SK-N-SH (cell line): ENCODE data around the gene FCHO1. TPM values are rescaled to one million over a fixed set of nuclear protein-coding genes. Genes with fewer than 3 reads are reported as not detected.

Experiments used
- CTCF ChIA-PET: fragments of 300-600, 350-600 bp; formaldehyde crosslinking; extraction: SDS; loops from one replicate; lab custom pipeline; 2021; lab: Yijun Ruan, JAX
- POLR2A ChIA-PET: fragments of 350-600 bp; sonication (Branson Sonifier 250); formaldehyde crosslinking; extraction: SDS; loops from one replicate; lab custom pipeline; 2020; ENCODE audit warnings: antibody characterized with exemption, inconsistent platforms; lab: Yijun Ruan, JAX
- DNase-seq: peaks from one replicate; pipeline ENCODE4 v3.0.0; 2012
- H2AFZ ChIP-seq: fragments of 200-600 bp; sonication (generic); 2 replicates; pipeline ENCODE4 v1.8.1; 2016; ENCODE audit warnings: antibody characterized with exemption, mild to moderate bottlenecking, low read depth
- H3F3A ChIP-seq: fragments of 200-600 bp; sonication (generic); replicated peaks from 2 replicates; pipeline ENCODE3; 2016; ENCODE audit warnings: antibody characterized with exemption, mild to moderate bottlenecking; ENCODE audit not compliant: insufficient read depth
- H3K27ac ChIP-seq, 2 experiments: fragments of 200-500 bp in 1 of 2; fragments of 200-600 bp in 1 of 2; sonication (Bioruptor generic) in 1 of 2; sonication (generic), shearing (Covaris generic) in 1 of 2; 2 replicates each; pipeline versions ENCODE4 v1.5.1 to v1.6.1; 2014 to 2016; ENCODE audit warnings: low read depth in 2 of 2, inconsistent platforms in 1 of 2, low read length in 1 of 2, mild to moderate bottlenecking in 1 of 2, mixed read lengths in 1 of 2
- H3K27me3 ChIP-seq: fragments of 200-600 bp; sonication (generic), shearing (Covaris generic); 2 replicates; pipeline ENCODE4 v1.6.1; 2016; ENCODE audit warnings: mixed run types; ENCODE audit not compliant: insufficient read depth
- H3K36me3 ChIP-seq, 2 experiments: fragments of 200-500 bp in 1 of 2; fragments of 200-600 bp in 1 of 2; sonication (Bioruptor generic) in 1 of 2; sonication (generic) in 1 of 2; replicated peaks in 1 of 2; 2 replicates each; pipeline versions ENCODE3 to v1.5.1; 2014 to 2016; ENCODE audit warnings: low read length in 1 of 2, mild to moderate bottlenecking in 1 of 2; ENCODE audit not compliant: insufficient read depth in 2 of 2, control insufficient read depth in 1 of 2
- H3K4me1 ChIP-seq, 2 experiments: fragments of 200-500 bp in 1 of 2; fragments of 200-600 bp in 1 of 2; sonication (Bioruptor generic) in 1 of 2; sonication (generic), shearing (Covaris generic) in 1 of 2; 2 replicates each; pipeline versions ENCODE4 v1.5.1 to v1.6.1; 2014 to 2016; ENCODE audit warnings: low read depth in 1 of 2, low read length in 1 of 2, mixed run types in 1 of 2; ENCODE audit not compliant: insufficient read depth in 2 of 2, control insufficient read depth in 1 of 2
- H3K4me2 ChIP-seq: fragments of 200-600 bp; sonication (generic), shearing (Covaris generic); 2 replicates; pipeline ENCODE4 v1.6.1; 2017; ENCODE audit warnings: mixed run types
- H3K4me3 ChIP-seq, 2 experiments: fragments of 200-500 bp in 1 of 2; fragments of 200-600 bp in 1 of 2; sonication (Bioruptor generic) in 1 of 2; sonication (generic), shearing (Covaris generic) in 1 of 2; 2 replicates each; pipeline versions ENCODE4 v1.5.1 to v1.8.1; 2014 to 2016; ENCODE audit warnings: low read depth in 2 of 2, inconsistent platforms in 1 of 2, low read length in 1 of 2, mild to moderate bottlenecking in 1 of 2, mixed read lengths in 1 of 2, moderate library complexity in 1 of 2
- H3K79me2 ChIP-seq: fragments of 200-600 bp; sonication (generic); 2 replicates; pipeline ENCODE4 v1.8.1; 2017; ENCODE audit warnings: mild to moderate bottlenecking; ENCODE audit not compliant: insufficient read depth
- H3K9ac ChIP-seq: fragments of 200-600 bp; sonication (generic); 2 replicates; pipeline ENCODE4 v1.6.1; 2017; ENCODE audit warnings: mixed run types
- H3K9me2 ChIP-seq: fragments of 200-600 bp; sonication (generic); 2 replicates; pipeline ENCODE4 v1.6.1; 2017; ENCODE audit warnings: mixed run types
- H3K9me3 ChIP-seq: fragments of 200-600 bp; sonication (generic); 2 replicates; pipeline ENCODE4 v1.6.1; 2017; ENCODE audit warnings: mixed run types, mild to moderate bottlenecking, moderate library complexity
- H4K20me1 ChIP-seq: fragments of 200-600 bp; sonication (generic); 2 replicates; pipeline ENCODE4 v1.6.1; 2017; ENCODE audit warnings: mild to moderate bottlenecking, mixed run types; ENCODE audit not compliant: insufficient read depth
- ELF1 ChIP-seq: IDR thresholded peaks from 2 replicates; pipeline ENCODE4 v1.4.0; 2012
- EP300 ChIP-seq, 2 experiments: IDR thresholded peaks; 2 replicates each; pipeline versions ENCODE4 v1.4.0 to v1.6.1; 2012; ENCODE audit warnings: borderline replicate concordance in 1 of 2, low read depth in 1 of 2, low read length in 1 of 2
- FOXM1 ChIP-seq: IDR thresholded peaks from 2 replicates; pipeline ENCODE4 v1.4.0; 2012; ENCODE audit warnings: low read depth, mild to moderate bottlenecking
- GABPA ChIP-seq: IDR thresholded peaks from 2 replicates; pipeline ENCODE4 v1.4.0; 2012; ENCODE audit warnings: low read depth, mild to moderate bottlenecking
- GATA2 ChIP-seq: sonication (generic); formaldehyde crosslinking; IDR thresholded peaks from 2 replicates; pipeline ENCODE4 v1.5.0; 2020; ENCODE audit warnings: mild to moderate bottlenecking, missing genetic modification reagents
- JUND ChIP-seq: IDR thresholded peaks from 2 replicates; pipeline ENCODE4 v1.4.0; 2012
- NRF1 ChIP-seq: IDR thresholded peaks from 2 replicates; pipeline ENCODE4 v1.6.1; 2012; ENCODE audit warnings: low read depth, mild to moderate bottlenecking, low read length
- POLR2AphosphoS5 ChIP-seq: IDR thresholded peaks from 2 replicates; pipeline ENCODE4 v1.6.1; 2012; ENCODE audit warnings: low read depth, low read length
- RFX5 ChIP-seq: IDR thresholded peaks from 2 replicates; pipeline ENCODE4 v1.6.1; 2012; ENCODE audit warnings: mild to moderate bottlenecking, improper control_type of control experiment, low read length
- RXRA ChIP-seq: IDR thresholded peaks from 2 replicates; pipeline ENCODE4 v1.4.0; 2012; ENCODE audit warnings: low read depth, mild to moderate bottlenecking, borderline replicate concordance
- SIN3A ChIP-seq: IDR thresholded peaks from 2 replicates; pipeline ENCODE4 v1.6.1; 2012; ENCODE audit warnings: low read depth, mild to moderate bottlenecking, low read length, moderate library complexity, borderline replicate concordance
- WGBS: methylation state at CpG from one replicate; pipeline ENCODE4 v1.1.6; 2017; ENCODE audit warnings: low lambda C conversion rate; 5-methylcytosine and 5-hydroxymethylcytosine counted together
- polyA plus RNA-seq, 3 experiments: library from polyadenylated mRNA; depleted of rRNA; stranded (reverse); fragments of >200 nt; gene quantifications; 2 replicates each; pipeline ENCODE4 v1.2.3, GENCODE V29; 2012
- TF ChIP-seq, protein P1 (sequence below): IDR thresholded peaks from 2 replicates; pipeline ENCODE4 v1.6.1; 2012; ENCODE audit warnings: mild to moderate bottlenecking, low read depth, low read length, moderate library complexity
- TF ChIP-seq, protein P2 (sequence below): fragments of 150-350 bp; IDR thresholded peaks from 2 replicates; pipeline ENCODE4 v1.6.1; 2016; ENCODE audit warnings: mild to moderate bottlenecking, low read depth, low read length
- TF ChIP-seq, protein P3 (sequence below): fragments of 200-600 bp; sonication (generic); IDR thresholded peaks from 2 replicates; pipeline ENCODE4 v1.6.1; 2017; ENCODE audit warnings: antibody characterized with exemption, mild to moderate bottlenecking, moderate library complexity

FCHO1 gene
- polyA plus RNA-seq, 1 of the 3 experiments (the other 2 are of a cell fraction): 0.71 TPM

DNA sequence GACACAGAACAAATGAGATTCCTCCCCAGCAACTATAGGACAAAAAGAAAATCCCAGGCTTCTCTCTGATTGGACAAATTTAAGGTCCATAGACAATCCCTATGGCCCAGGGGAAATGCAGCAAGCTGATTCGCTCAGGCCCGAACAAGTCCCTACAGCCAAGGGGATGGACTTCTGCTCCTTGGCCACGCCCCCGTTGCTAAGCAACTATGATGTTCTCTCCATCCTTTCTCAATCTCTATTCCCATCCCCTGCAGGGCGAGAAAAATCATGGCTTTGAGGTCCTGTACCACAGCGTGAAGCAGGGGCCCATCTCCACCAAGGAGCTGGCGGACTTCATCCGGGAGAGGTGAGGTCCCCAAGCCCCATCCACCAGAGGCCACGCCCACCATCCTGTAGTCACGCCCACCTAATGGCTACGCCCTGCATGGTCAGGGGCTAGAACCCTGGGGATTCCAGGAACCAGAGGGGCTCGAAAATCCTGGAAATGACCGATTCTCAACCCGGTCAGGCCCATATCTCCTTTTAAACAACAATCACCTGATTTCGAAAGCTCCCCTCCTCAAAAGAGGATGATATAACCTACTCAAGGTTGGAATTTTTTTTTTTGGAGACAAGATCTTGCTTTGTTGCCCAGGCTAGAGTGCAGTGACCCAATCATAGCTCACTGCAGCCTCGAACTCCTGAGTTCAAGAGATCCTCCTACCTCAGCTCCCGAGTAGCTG is 11.4 kb downstream of the FCHO1 start:
- H3F3A ChIP-seq: no peaks in the 10 kb centered on the region
- no peaks in the 10 kb centered on the region; a peak in 1 of 4 replicates for H3K4me1 ChIP-seq
- peak; percentile 87 for DNase-seq
- H3K4me2 ChIP-seq: no peak overlapping the region
- H3K27me3 ChIP-seq: no peaks in the 10 kb centered on the region
- no peaks in the 10 kb centered on the region for H3K36me3 ChIP-seq
- CTCF ChIA-PET: interaction anchor here (0.6 to 4.1 kb wide), 3 partner anchors 12 to 74 kb away, joined by 4 to 21 read pairs (median 10); no protein-coding TSS in a partner anchor
- H3K9me2 ChIP-seq: no peaks in the 10 kb centered on the region
- peak overlapping the region in 1 of 2 experiments; percentile 19; a peak in 1 of 4 replicates for H3K4me3 ChIP-seq
- 46% methylated on average over 14 of the region's 17 CpGs for WGBS
- H3K27ac ChIP-seq: peak overlapping the region in 1 of 2 experiments; percentile 78; a peak in 2 of 4 replicates
- H3K9me3 ChIP-seq: no peaks in the 10 kb centered on the region
- TF ChIP-seq, protein P1, sequence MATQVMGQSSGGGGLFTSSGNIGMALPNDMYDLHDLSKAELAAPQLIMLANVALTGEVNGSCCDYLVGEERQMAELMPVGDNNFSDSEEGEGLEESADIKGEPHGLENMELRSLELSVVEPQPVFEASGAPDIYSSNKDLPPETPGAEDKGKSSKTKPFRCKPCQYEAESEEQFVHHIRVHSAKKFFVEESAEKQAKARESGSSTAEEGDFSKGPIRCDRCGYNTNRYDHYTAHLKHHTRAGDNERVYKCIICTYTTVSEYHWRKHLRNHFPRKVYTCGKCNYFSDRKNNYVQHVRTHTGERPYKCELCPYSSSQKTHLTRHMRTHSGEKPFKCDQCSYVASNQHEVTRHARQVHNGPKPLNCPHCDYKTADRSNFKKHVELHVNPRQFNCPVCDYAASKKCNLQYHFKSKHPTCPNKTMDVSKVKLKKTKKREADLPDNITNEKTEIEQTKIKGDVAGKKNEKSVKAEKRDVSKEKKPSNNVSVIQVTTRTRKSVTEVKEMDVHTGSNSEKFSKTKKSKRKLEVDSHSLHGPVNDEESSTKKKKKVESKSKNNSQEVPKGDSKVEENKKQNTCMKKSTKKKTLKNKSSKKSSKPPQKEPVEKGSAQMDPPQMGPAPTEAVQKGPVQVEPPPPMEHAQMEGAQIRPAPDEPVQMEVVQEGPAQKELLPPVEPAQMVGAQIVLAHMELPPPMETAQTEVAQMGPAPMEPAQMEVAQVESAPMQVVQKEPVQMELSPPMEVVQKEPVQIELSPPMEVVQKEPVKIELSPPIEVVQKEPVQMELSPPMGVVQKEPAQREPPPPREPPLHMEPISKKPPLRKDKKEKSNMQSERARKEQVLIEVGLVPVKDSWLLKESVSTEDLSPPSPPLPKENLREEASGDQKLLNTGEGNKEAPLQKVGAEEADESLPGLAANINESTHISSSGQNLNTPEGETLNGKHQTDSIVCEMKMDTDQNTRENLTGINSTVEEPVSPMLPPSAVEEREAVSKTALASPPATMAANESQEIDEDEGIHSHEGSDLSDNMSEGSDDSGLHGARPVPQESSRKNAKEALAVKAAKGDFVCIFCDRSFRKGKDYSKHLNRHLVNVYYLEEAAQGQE: no peak
- TF ChIP-seq, protein P2, sequence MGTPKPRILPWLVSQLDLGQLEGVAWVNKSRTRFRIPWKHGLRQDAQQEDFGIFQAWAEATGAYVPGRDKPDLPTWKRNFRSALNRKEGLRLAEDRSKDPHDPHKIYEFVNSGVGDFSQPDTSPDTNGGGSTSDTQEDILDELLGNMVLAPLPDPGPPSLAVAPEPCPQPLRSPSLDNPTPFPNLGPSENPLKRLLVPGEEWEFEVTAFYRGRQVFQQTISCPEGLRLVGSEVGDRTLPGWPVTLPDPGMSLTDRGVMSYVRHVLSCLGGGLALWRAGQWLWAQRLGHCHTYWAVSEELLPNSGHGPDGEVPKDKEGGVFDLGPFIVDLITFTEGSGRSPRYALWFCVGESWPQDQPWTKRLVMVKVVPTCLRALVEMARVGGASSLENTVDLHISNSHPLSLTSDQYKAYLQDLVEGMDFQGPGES: peak; percentile 51; the same call in 1 of the 2 replicates
- TF ChIP-seq RFX5 (peak; percentile 91), POLR2AphosphoS5 (no peak)
- POLR2A ChIA-PET: interaction anchor here (0.8 to 1.4 kb wide), 2 partner anchors 15 to 86 kb away, joined by 4 to 5 read pairs; no protein-coding TSS in a partner anchor
- H3K79me2 ChIP-seq: no peaks in the 10 kb centered on the region
- no peak overlapping the region for H2AFZ ChIP-seq
- no peaks in the 10 kb centered on the region for H4K20me1 ChIP-seq
- H3K9ac ChIP-seq: no peak overlapping the region

DNA sequence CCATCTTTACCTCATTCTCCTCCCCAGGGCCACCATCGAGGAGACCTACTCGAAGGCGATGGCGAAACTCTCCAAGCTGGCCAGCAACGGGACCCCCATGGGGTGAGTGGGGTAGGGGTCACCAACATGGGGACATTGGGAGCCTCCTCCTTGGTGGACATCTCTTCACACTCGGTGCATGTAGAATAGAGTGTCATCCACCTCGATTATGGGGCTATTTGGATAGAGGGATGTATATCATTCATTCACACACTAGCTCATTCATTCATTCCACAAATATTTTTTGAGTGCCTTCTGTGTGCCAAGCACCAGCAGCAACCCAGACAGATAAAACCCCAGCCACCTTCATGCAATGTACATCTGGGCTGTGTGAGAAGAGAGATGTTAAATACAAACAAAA is 13.1 kb downstream of the FCHO1 start:
- Histone ChIP-seq H3K4me1 (no peaks in the 10 kb centered on the region; a peak in 1 of 4 replicates), H3K9me2 (no peaks in the 10 kb centered on the region), H3K4me3 (no peak overlapping the region), H3K9me3 (no peaks in the 10 kb centered on the region), H2AFZ (no peak overlapping the region), H3K27me3 (no peaks in the 10 kb centered on the region), H3K36me3 (no peaks in the 10 kb centered on the region), H3F3A (no peaks in the 10 kb centered on the region), H3K27ac (no peak overlapping the region), H3K4me2 (no peak overlapping the region), H4K20me1 (no peaks in the 10 kb centered on the region), H3K9ac (no peak overlapping the region), H3K79me2 (no peaks in the 10 kb centered on the region)
- DNase-seq: no peak
- CTCF ChIA-PET: interaction anchor here (1.2 to 4.1 kb wide), 4 partner anchors 11 to 23 kb away, joined by 3 to 21 read pairs (median 3); partner anchors contain the start of gene FCHO1
- 82% methylated on average over 7 of the region's 7 CpGs for WGBS
- POLR2A ChIA-PET: no interaction called here
- no peak for TF ChIP-seq SIN3A
- TF ChIP-seq, protein P3, sequence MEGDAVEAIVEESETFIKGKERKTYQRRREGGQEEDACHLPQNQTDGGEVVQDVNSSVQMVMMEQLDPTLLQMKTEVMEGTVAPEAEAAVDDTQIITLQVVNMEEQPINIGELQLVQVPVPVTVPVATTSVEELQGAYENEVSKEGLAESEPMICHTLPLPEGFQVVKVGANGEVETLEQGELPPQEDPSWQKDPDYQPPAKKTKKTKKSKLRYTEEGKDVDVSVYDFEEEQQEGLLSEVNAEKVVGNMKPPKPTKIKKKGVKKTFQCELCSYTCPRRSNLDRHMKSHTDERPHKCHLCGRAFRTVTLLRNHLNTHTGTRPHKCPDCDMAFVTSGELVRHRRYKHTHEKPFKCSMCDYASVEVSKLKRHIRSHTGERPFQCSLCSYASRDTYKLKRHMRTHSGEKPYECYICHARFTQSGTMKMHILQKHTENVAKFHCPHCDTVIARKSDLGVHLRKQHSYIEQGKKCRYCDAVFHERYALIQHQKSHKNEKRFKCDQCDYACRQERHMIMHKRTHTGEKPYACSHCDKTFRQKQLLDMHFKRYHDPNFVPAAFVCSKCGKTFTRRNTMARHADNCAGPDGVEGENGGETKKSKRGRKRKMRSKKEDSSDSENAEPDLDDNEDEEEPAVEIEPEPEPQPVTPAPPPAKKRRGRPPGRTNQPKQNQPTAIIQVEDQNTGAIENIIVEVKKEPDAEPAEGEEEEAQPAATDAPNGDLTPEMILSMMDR: no peak
- no peak for TF ChIP-seq ELF1
- no peak for TF ChIP-seq GABPA
- TF ChIP-seq FOXM1: no peak
- TF ChIP-seq JUND: no peak
- no peak for TF ChIP-seq GATA2 (CRISPR knock-in tag)
- TF ChIP-seq NRF1: no peak
- TF ChIP-seq, protein P2: no peak
- TF ChIP-seq EP300 (IDR thresholded peaks at IDR 0.05; ENCODE audit: borderline replicate concordance in 1 of 2, low read depth in 1 of 2, low read length in 1 of 2): no peak
- no peak for TF ChIP-seq RFX5
- TF ChIP-seq RXRA: no peak
